Measurements from ENCODE around the gene LGSN. TPM values are rescaled to one million over a fixed set of nuclear protein-coding genes. Genes with fewer than 3 reads are reported as not detected.

LGSN gene
- total and polyA plus RNA-seq, 10 of the 15 experiments (the other 5 are each of a cell fraction or from before 2014, with no cell fraction given) = not detected

DNA sequence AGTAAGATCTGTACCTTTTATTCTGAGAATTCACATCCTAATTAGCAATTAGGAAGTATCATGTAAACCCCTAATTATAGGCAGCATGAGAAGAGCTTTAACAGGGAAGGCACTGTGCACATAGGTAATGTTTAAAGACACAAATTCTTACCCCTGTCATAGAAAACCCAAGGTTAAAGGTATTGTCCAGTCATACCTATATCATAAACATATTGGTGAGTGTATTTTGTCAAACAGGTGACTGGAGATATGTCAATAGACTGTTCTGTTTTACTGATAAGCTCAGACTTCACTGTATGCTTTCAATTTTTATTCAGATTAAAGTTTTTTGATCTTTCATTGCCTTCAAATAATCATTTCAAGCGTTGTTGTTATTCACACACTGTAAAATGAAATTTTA, 43.8 kb downstream of the LGSN start:
- intact Hi-C loops (cut with micrococcal nuclease; ENCODE audit: unreplicated experiment) (loop anchor here (10.0 kb wide), 1 partner anchor 1121 kb away; no protein-coding TSS in a partner anchor), in situ Hi-C loops (cut with MboI) (loop anchor here (10.0 to 25.0 kb wide), 2 partner anchors 211 to 1464 kb away; no protein-coding TSS in a partner anchor)
- SMC1A ChIA-PET (ENCODE audit: uncharacterized antibody, unreplicated experiment) = interaction anchor here (0.6 to 1.7 kb wide), 3 partner anchors 18 to 992 kb away, joined by 3 read pairs; no protein-coding TSS in a partner anchor
- Histone ChIP-seq H3K27ac (ENCODE audit: control insufficient read depth, insufficient read depth) (no peak overlapping the region), H3K9me3 (replicated peaks; ENCODE audit: control insufficient read depth, insufficient read depth, low read length) (no peaks in the 10 kb centered on the region), H2AFZ (ENCODE audit: control insufficient read depth, low read depth, low read length) (no peak overlapping the region), H3K27me3 (replicated peaks in 1 of 2; ENCODE audit: control insufficient read depth in 2 of 2, insufficient read depth in 2 of 2, low read length in 1 of 2) (no peaks in the 10 kb centered on the region), H3K36me3 (ENCODE audit: control insufficient read depth in 2 of 2, insufficient read depth in 2 of 2, low read length in 1 of 2) (no peaks in the 10 kb centered on the region), H3K4me3 (no peak overlapping the region), H4K20me1 (ENCODE audit: control insufficient read depth, insufficient read depth) (no peaks in the 10 kb centered on the region), H3K4me2 (ENCODE audit: control insufficient read depth, insufficient read depth) (no peak overlapping the region), H3K9ac (ENCODE audit: control insufficient read depth, insufficient read depth, low read length) (no peak overlapping the region), H3K79me2 (ENCODE audit: control insufficient read depth, insufficient read depth, low read length) (no peaks in the 10 kb centered on the region), H3K4me1 (ENCODE audit: control insufficient read depth, insufficient read depth, low read length) (no peaks in the 10 kb centered on the region)
- no peak for ATAC-seq
- no peak for FAIRE-seq
- BruUV-seq (replicated peaks) = no TSS peak
- CTCF ChIA-PET = no interaction called here
- no peak for DNase-seq (ENCODE audit: low read depth, low spot score)
- 0% methylated on average over 1 of the region's 1 CpG for WGBS (ENCODE audit: insufficient coverage, insufficient replicate concordance, low lambda C conversion rate, missing lambda C conversion rate)
- RAD21 ChIA-PET (ENCODE audit: unreplicated experiment) = interaction anchor here (1.2 kb wide), 1 partner anchor 526 kb away, joined by 3 read pairs; no protein-coding TSS in a partner anchor
- POLR2A ChIA-PET = no interaction called here
- TF ChIP-seq HCFC1 (IDR thresholded peaks at IDR 0.05; ENCODE audit: low read length) (no peak), YY1 (IDR thresholded peaks at IDR 0.05; ENCODE audit: low read depth, low read length) (no peak), MTA2 (IDR thresholded peaks at IDR 0.05; ENCODE audit: low read depth) (no peak), PAX5 (IDR thresholded peaks at IDR 0.05; ENCODE audit: borderline replicate concordance, low read depth, low read length) (no peak), RB1 (IDR thresholded peaks at IDR 0.05; ENCODE audit: borderline replicate concordance) (no peak), CBX5 (IDR thresholded peaks at IDR 0.05; ENCODE audit: low read depth) (no peak), NR2C2 (IDR thresholded peaks at IDR 0.05; ENCODE audit: borderline replicate concordance, control insufficient read depth, insufficient read length, low read depth) (no peak), BMI1 (IDR thresholded peaks at IDR 0.05; ENCODE audit: borderline replicate concordance) (no peak), KDM1A (IDR thresholded peaks at IDR 0.05; ENCODE audit: borderline replicate concordance) (no peak), IRF4 (IDR thresholded peaks at IDR 0.05; ENCODE audit: low read depth, low read length) (no peak), CEBPZ (IDR thresholded peaks at IDR 0.05; ENCODE audit: low read depth, low read length) (no peak), SP1 (IDR thresholded peaks at IDR 0.05; ENCODE audit: low read depth, low read length) (no peak), PML (IDR thresholded peaks at IDR 0.05; ENCODE audit: low read length) (no peak), ZNF274 (IDR thresholded peaks at IDR 0.05; ENCODE audit: insufficient read depth, insufficient read length) (no peak), ZBTB11 (CRISPR knock-in tag; IDR thresholded peaks at IDR 0.05) (no peak), ZNF217 (IDR thresholded peaks at IDR 0.05) (no peak)
- TF ChIP-seq, protein P1, sequence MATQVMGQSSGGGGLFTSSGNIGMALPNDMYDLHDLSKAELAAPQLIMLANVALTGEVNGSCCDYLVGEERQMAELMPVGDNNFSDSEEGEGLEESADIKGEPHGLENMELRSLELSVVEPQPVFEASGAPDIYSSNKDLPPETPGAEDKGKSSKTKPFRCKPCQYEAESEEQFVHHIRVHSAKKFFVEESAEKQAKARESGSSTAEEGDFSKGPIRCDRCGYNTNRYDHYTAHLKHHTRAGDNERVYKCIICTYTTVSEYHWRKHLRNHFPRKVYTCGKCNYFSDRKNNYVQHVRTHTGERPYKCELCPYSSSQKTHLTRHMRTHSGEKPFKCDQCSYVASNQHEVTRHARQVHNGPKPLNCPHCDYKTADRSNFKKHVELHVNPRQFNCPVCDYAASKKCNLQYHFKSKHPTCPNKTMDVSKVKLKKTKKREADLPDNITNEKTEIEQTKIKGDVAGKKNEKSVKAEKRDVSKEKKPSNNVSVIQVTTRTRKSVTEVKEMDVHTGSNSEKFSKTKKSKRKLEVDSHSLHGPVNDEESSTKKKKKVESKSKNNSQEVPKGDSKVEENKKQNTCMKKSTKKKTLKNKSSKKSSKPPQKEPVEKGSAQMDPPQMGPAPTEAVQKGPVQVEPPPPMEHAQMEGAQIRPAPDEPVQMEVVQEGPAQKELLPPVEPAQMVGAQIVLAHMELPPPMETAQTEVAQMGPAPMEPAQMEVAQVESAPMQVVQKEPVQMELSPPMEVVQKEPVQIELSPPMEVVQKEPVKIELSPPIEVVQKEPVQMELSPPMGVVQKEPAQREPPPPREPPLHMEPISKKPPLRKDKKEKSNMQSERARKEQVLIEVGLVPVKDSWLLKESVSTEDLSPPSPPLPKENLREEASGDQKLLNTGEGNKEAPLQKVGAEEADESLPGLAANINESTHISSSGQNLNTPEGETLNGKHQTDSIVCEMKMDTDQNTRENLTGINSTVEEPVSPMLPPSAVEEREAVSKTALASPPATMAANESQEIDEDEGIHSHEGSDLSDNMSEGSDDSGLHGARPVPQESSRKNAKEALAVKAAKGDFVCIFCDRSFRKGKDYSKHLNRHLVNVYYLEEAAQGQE (IDR thresholded peaks at IDR 0.05; ENCODE audit: low read depth, low read length) = no peak
